HUES64 (cell line): ENCODE data around the gene NELFCD.

Experiments
- H3K27ac ChIP-seq: 2 replicates; pipeline ENCODE4 v1.7.0; 2013; ENCODE audit warnings: low read depth, low read length, inconsistent platforms
- H3K27me3 ChIP-seq: 2 replicates; pipeline ENCODE4 v1.6.1; 2013; ENCODE audit warnings: mild to moderate bottlenecking, low read length; ENCODE audit not compliant: insufficient read depth
- H3K36me3 ChIP-seq: 2 replicates; pipeline ENCODE4 v1.6.1; 2013; ENCODE audit warnings: mild to moderate bottlenecking, low read length; ENCODE audit not compliant: insufficient read depth
- H3K4me1 ChIP-seq: 2 replicates; pipeline ENCODE4 v1.6.1; 2013; ENCODE audit warnings: mild to moderate bottlenecking, low read length, moderate library complexity; ENCODE audit not compliant: insufficient read depth
- H3K4me3 ChIP-seq: 2 replicates; pipeline ENCODE4 v1.5.1; 2013; ENCODE audit warnings: mild to moderate bottlenecking, low read length, moderate library complexity
- H3K9ac ChIP-seq: 2 replicates; pipeline ENCODE4 v1.6.1; 2013; ENCODE audit warnings: mild to moderate bottlenecking, low read depth, low read length
- H3K9me3 ChIP-seq: 2 replicates; pipeline ENCODE4 v1.6.1; 2013; ENCODE audit warnings: low read depth, low read length; ENCODE audit not compliant: insufficient read depth
- WGBS: fragments of 150-250, 120-280 bp; methylation state at CpG from one replicate; pipeline ENCODE4 v1.1.7; 2013; ENCODE audit warnings: missing lambda C conversion rate; 5-methylcytosine and 5-hydroxymethylcytosine counted together

NELFCD gene

DNA sequence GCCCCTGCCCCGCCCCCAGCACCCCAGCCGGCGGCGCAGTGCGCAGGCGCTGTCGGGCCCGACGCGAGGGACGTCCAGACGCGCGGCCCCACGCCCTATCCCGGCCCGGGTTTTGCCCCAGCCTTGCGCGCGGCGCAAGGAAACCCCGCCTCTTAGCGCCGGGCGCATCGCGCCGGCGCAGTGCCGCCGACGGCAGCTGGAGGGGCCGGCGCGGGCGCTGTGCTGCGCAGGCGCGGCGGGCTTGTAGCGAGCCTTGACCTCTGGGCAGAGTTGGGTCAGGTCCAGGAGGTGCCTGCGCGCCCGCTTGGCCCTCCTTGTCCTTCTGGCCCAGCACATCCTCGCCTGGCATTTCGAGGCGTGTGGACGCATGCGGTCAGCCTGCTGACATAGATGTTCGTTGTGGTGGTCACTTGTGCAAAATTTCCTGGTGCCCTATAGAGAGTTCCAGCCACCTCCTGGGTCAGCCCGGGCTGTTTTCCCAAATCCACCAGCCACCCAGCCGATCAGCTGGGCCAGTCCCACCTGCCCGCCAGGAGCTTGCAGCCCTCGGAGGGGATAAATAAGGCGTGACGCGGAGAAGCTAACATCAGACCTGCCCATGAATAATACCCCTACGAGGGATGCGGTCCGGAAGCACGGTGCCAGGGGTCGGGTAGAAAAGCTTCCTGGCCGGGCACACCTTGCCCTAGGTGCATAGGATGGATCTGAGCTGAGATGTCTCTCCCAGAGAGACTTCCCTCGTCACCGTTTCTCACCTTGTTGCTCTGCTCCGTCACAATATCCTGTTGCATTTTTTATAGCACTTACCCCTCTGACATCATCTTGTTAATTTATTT is 62.0 kb downstream of the NELFCD start:
- H3K36me3 ChIP-seq: peaks cover 9% of the 10 kb centered on the region
- no peaks in the 10 kb centered on the region for H3K9me3 ChIP-seq
- peaks cover 10% of the 10 kb centered on the region; the same call in 1 of the 2 replicates for H3K27me3 ChIP-seq
- H3K9ac ChIP-seq: peak overlapping the region; percentile 58; the same call in 1 of the 2 replicates
- peak overlapping the region; percentile 77 for H3K4me3 ChIP-seq
- H3K27ac ChIP-seq: no peak overlapping the region; the same call in 1 of the 2 replicates
- 24% methylated on average over 66 of the region's 66 CpGs for WGBS
- peaks cover 9% of the 10 kb centered on the region; the same call in 1 of the 2 replicates for H3K4me1 ChIP-seq

DNA sequence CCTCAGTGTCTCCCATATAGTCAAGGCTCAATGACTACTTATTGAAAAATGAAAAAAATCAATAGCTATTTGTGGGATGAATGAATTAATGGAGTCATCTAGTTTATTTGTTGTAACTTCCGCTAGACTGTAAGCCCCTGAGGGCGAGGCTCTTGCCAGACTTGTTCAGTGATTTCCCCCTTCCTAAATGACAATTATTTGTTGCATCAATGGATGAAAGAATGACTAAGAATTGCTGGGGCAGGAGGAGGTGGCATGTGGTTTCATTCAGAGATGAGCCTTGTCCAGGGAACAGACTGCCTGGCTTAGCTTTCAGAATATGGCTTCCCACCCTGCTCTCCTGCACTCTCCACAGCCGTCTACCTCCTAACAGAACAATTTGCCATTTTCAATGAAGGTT is 62.6 kb downstream of the NELFCD start:
- no peak overlapping the region for H3K4me3 ChIP-seq
- peaks cover 15% of the 10 kb centered on the region; the same call in 1 of the 2 replicates for H3K27me3 ChIP-seq
- H3K4me1 ChIP-seq: peaks cover 9% of the 10 kb centered on the region; the same call in 1 of the 2 replicates
- H3K9ac ChIP-seq: no peak overlapping the region
- WGBS: 98% methylated on average over 3 of the region's 3 CpGs
- H3K27ac ChIP-seq: no peak overlapping the region
- no peaks in the 10 kb centered on the region for H3K9me3 ChIP-seq
- H3K36me3 ChIP-seq: peaks cover 5% of the 10 kb centered on the region; the same call in 1 of the 2 replicates

DNA sequence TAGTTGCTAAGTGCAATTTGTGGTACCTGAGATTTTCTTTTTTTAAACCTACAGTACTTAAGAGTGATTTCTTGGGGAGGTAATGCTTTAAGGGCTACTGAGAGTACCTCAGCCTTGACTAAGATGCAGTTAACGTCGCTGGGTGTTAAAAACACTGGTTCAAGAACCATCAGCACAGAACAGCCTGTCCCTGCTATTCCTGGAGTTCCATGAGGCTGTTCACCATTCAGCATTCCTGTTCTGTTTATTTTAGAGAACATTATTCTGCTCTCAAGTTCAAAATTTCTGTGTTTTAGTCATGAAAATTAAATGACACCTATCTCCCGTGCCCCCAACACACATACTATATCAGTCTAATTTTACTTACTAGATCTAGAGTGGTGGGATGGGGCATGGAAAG is 63.2 kb downstream of the NELFCD start:
- H3K27me3 ChIP-seq: peaks cover 15% of the 10 kb centered on the region
- H3K9ac ChIP-seq: no peak overlapping the region
- H3K4me1 ChIP-seq: peaks cover 9% of the 10 kb centered on the region; the same call in 1 of the 2 replicates
- H3K9me3 ChIP-seq: no peaks in the 10 kb centered on the region
- 89% methylated on average over 2 of the region's 3 CpGs for WGBS
- no peak overlapping the region for H3K27ac ChIP-seq
- peaks cover 5% of the 10 kb centered on the region; the same call in 1 of the 2 replicates for H3K36me3 ChIP-seq
- no peak overlapping the region for H3K4me3 ChIP-seq
